Body of pancreas (tissue), 4 donors: ENCODE measurements around the gene HLF.

Experiments
- CTCF ChIP-seq, 7 experiments: fragments of 450-650 bp in 4 of 7; fragments of 200-600 bp in 3 of 7; sonication (generic) in 3 of 7; IDR thresholded peaks; one replicate each; pipeline ENCODE4 v1.5.1; 2016 to 2019; ENCODE audit warnings: antibody characterized with exemption in 7 of 7
- POLR2A ChIP-seq, 3 donors: fragments of 450-650 bp; IDR thresholded peaks; one replicate each; pipeline ENCODE4 v1.6.1; 2016; ENCODE audit warnings: antibody characterized with exemption in 3 of 3, mild to moderate bottlenecking in 2 of 3

GRCh38 chr17:55288356-55289105, 23.8 kb downstream of the HLF start:
- TF ChIP-seq POLR2A (IDR thresholded peaks at IDR 0.05) (no peak), CTCF (IDR thresholded peaks at IDR 0.05) (no peak)
